MM.1S (cell line): Measurements from ENCODE around the gene DNAH10.

ENCODE experiments used
- CTCF ChIP-seq: fragments of 300-600 bp; sonication (generic); IDR thresholded peaks from 2 replicates; pipeline ENCODE4 v1.5.1; 2016; ENCODE audit warnings: antibody characterized with exemption, low read length, mixed read lengths
- EZH2phosphoT487 ChIP-seq: fragments of 300-600 bp; sonication (generic); IDR thresholded peaks from 2 replicates; pipeline ENCODE4 v1.6.1; 2018; ENCODE audit warnings: antibody characterized with exemption, low read length

GRCh38 chr12:123942238-123942653, 180.1 kb downstream of the DNAH10 start:
- TF ChIP-seq CTCF (no peak), EZH2phosphoT487 (no peak)
